ENCODE results near the gene PREX1.

The PREX1 gene

DNA sequence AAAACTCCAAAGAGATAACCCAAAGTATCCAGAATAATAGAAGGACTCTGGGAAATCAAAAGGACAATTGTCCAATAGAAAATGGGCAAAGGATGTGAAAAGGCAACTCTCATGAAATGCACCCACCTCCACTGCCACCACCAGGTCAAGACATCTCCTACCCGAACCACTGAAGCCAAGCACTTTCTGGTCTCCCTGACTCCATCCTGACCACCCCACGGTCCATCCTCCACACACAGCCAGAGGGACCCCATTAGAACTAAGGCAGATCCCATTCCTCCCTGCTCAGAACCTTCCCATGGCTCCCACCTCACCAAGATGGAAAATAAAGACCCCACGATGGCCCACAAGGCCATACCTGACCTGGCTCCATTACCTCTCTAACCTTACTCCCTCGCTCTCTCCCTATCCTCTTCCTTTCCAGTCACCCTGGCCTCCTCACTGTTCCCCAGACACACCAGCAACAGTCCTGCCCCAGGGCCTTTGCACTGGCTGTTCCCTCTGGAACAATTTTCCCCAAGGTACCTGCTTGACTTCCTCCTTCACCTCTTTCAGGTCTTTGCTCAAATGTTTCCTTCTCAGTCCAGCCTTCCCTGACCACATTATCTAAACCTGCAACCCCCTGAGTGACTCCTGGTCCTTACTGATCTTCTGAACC lies 108.1 kb downstream of the PREX1 start:
- peak overlapping the region; percentile 24 for H3K27ac Mint-ChIP-seq
- peak overlapping the region; percentile 23 for H3K4me3 Mint-ChIP-seq
- H3K4me1 Mint-ChIP-seq, result peaks cover 79% of the 10 kb centered on the region
- H3K9me3 Mint-ChIP-seq, result no peaks in the 10 kb centered on the region
- H3K27me3 Mint-ChIP-seq, result no peaks in the 10 kb centered on the region
- peaks cover 2% of the 10 kb centered on the region for H3K36me3 Mint-ChIP-seq

DNA sequence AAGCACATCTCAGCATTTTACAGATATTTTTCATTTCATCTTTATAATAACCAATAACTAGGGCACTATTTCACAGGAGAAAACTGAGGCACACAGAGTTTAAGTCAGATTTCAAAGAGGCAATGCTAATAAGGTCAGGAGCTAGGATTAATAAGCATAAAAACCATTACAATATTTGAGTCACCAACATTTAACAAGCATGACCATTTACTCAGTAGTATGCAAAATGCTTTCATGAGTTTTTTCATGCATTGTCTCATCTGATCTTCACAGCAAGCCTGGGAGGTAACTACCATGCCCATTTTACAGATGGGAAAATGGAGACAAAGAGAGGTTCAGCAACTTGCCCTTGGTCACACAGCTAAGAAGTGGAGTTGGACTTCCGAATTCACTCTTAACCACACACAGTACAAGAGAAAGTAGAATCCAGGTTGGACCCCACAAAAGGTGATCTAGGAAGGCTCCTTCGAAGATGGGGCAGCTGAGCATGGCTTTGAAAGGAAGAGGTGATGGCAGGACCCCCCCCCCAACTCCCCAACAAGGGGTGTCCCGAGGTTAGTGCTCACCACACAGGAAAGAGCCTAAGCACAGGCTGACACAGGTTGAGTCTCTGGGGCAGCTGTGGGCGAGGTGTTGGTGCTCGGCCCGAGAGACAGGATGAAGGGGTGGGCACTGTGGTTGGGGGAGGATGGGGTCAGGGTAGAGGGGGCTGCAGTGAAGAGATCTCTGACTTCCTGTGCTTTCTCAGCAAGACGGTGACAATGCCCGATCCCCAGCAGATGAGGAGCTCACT lies 108.8 kb downstream of the PREX1 start:
- no peaks in the 10 kb centered on the region for H3K9me3 Mint-ChIP-seq
- H3K36me3 Mint-ChIP-seq, result peaks cover 2% of the 10 kb centered on the region
- H3K27ac Mint-ChIP-seq, result peak overlapping the region; percentile 71
- H3K4me1 Mint-ChIP-seq, result peaks cover 81% of the 10 kb centered on the region
- no peaks in the 10 kb centered on the region for H3K27me3 Mint-ChIP-seq
- peak overlapping the region; percentile 49 for H3K4me3 Mint-ChIP-seq

DNA sequence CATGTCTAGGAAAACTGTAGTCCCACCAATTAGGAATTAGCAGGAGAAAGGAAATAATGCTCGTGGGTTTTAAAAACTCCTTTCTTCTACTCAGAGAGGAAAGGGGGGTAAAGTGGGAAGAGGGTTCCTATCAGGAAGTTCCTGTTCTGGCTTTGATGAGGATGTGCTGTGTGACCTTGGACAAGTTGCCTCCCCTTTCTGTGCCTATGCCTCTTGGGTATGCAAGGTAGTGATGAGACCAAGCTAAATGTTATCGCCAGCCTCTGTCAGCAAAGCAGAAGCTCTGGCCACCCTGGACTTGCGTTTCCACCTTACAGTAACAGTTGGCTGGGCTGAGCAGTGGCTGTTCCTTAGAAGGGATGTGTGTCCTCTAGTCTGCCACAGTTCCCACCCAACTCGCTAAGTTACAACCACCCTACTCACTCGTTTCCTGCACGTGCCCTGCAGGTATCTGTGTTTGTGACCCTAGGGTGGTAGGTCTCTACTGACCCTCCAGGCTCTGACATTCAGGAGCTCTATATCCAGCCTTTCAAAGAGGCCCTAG lies 110.0 kb downstream of the PREX1 start:
- H3K4me3 Mint-ChIP-seq, result peak overlapping the region; percentile 20
- no peaks in the 10 kb centered on the region for H3K27me3 Mint-ChIP-seq
- H3K4me1 Mint-ChIP-seq, result peaks cover 84% of the 10 kb centered on the region
- peaks cover 2% of the 10 kb centered on the region for H3K36me3 Mint-ChIP-seq
- H3K27ac Mint-ChIP-seq, result peak overlapping the region; percentile 70
- no peaks in the 10 kb centered on the region for H3K9me3 Mint-ChIP-seq

DNA sequence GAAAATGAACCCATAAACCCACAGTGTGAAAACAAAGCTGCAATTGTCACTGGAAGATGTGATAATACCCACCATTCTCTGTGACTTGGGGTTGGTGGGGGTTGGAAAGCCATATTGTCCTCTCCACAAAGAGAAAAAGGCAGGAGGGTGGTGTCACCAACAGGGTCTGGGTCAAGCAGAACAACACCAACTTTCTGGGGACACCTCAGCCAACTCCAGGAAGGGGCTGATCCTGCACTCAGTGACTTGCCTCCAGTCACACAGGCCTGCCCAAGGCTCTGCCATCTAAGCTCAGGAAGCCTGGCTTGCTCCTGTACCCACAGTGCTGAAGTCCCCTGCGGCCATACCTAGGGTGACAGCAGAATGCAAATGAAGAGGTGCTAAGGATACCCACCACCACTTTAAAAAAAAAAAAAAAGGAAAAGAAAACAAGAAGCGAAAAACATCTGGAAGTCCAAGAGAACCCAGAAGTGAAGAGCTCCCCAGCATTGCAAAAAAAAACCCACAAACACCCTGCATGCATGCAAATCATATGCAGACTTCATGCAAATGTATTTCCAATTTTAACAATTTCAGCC lies 110.6 kb downstream of the PREX1 start:
- no peaks in the 10 kb centered on the region for H3K9me3 Mint-ChIP-seq
- H3K4me3 Mint-ChIP-seq, result no peak overlapping the region
- no peaks in the 10 kb centered on the region for H3K27me3 Mint-ChIP-seq
- H3K4me1 Mint-ChIP-seq, result peaks cover 87% of the 10 kb centered on the region
- H3K36me3 Mint-ChIP-seq, result peaks cover 2% of the 10 kb centered on the region
- peak overlapping the region; percentile 46 for H3K27ac Mint-ChIP-seq

DNA sequence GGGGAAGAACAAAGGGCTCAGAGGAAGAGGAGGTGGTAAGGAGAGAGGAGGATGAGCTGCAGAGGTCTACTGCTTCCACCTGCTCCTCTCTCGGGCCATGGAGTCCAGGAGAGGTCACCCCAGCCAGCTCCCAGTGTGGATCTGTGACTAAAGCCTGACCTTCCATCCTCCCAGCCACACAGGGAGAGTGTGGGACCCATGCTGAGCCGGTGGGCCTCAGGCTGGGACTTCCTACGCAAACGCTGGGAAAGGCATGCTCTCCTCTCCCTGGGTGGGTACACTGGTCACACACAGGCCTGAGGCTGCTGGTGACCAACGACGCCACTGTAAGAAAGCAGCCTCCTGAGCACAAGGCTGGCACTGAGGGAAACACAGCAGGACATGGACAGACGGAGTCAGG lies 111.3 kb downstream of the PREX1 start:
- H3K9me3 Mint-ChIP-seq, result no peaks in the 10 kb centered on the region
- H3K36me3 Mint-ChIP-seq, result peaks cover 2% of the 10 kb centered on the region
- peak overlapping the region; percentile 28 for H3K4me3 Mint-ChIP-seq
- H3K4me1 Mint-ChIP-seq, result peaks cover 83% of the 10 kb centered on the region
- no peaks in the 10 kb centered on the region for H3K27me3 Mint-ChIP-seq
- H3K27ac Mint-ChIP-seq, result peak overlapping the region; percentile 95

DNA sequence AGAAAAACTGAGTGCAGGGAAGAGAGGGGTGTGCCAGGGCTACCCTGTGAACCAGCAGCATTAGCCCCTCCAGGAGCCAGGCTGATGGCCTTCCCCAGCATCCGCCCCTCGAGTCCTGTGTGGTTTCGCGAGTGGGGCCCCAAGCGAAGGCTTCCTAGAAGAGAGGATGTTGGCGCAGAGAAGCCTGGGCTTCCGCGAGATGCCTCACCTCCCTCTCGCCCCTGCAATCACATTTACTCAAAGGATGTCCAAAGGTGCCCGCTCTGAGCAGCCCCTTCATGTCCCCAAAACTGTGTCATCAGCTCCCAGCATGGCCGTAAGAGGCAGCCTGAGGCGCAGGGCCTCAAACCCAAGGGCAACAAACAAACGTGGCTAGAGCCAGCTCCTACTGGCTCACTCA lies 111.7 kb downstream of the PREX1 start:
- peaks cover under 1% of the 10 kb centered on the region for H3K36me3 Mint-ChIP-seq
- peak overlapping the region; percentile 95 for H3K27ac Mint-ChIP-seq
- H3K27me3 Mint-ChIP-seq, result no peaks in the 10 kb centered on the region
- no peaks in the 10 kb centered on the region for H3K9me3 Mint-ChIP-seq
- peaks cover 79% of the 10 kb centered on the region for H3K4me1 Mint-ChIP-seq
- peak overlapping the region; percentile 28 for H3K4me3 Mint-ChIP-seq

DNA sequence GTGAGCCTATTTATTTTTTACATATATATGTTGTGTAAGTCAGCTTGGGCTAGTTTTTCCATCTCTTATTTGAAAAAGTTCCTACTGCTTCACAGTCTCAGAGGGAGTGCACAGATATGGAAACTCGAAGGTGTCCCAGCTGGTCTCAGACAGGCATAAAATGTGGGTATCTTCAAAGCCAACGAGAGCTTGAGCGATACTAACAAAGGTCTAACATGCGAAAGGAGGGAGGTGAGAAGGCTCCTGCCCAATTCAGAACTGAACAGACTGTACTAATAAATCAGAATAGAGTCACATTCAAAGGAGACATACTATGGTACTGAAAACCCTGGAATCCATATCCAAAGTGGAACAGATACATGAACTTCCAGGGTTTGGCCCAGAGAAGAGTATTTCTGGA lies 113.0 kb downstream of the PREX1 start:
- no peaks in the 10 kb centered on the region for H3K27me3 Mint-ChIP-seq
- H3K4me3 Mint-ChIP-seq, result no peak overlapping the region
- H3K9me3 Mint-ChIP-seq, result no peaks in the 10 kb centered on the region
- H3K27ac Mint-ChIP-seq, result no peak overlapping the region
- H3K4me1 Mint-ChIP-seq, result peaks cover 65% of the 10 kb centered on the region
- H3K36me3 Mint-ChIP-seq, result no peaks in the 10 kb centered on the region

DNA sequence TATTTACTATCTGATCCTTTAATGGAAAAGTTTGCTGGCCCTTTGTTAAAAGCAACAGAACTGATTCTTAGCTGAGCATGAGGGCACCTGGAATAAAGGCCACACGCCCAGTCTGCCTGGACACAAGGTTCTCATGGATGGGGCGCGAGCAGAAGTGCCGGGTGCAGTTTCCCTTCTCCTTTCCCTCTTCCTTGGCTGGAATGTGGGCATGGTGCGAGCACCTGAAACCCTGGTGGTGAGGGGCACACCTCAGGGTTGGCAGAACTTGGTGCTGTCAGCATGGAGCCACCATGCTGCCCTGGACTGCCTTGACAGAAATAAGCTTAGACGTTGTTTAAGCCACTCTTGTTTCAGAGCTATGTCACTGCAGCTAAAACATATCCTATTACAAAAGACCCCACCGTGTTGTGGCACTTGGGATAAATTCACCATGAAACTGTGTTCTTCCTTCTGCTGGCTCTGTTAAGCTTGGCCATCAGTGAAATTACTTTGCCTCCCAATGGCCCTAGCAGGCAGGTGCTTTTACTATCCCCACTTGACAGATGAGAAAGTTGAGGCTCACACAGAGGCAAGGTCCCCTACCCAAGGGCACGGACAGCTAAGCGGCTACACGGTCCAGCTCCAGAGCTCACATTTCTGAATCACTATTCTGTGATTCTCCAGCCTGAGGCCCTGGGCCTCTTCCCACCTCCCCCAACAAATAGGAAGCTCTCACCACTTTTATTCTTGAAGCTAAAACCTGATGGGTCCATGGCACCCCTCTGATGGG lies 115.9 kb downstream of the PREX1 start:
- Mint-ChIP-seq H3K9me3 (no peaks in the 10 kb centered on the region), H3K4me3 (no peak overlapping the region), H3K36me3 (peaks cover 3% of the 10 kb centered on the region), H3K27ac (peak overlapping the region; percentile 77), H3K4me1 (peaks cover 53% of the 10 kb centered on the region), H3K27me3 (no peaks in the 10 kb centered on the region)

DNA sequence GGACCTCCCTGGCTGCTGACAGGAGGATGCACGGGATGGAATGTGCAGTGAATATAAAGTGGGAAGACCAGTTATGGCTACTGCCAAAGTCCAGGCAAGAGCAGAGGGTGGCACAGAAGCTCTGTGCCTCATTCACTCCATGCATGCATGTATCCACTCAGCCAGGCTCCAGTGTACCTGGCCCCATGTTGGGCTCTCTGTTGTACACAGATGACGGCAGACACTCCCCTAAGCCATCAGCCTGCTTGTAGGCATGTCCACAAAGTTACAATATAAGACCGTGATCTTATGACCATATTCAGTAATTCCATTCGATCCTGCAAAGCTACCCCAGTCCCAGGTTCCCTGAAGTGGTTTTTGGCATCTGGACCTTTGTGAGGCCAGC lies 116.8 kb downstream of the PREX1 start:
- no peak overlapping the region for H3K27ac Mint-ChIP-seq
- peaks cover 3% of the 10 kb centered on the region for H3K36me3 Mint-ChIP-seq
- H3K27me3 Mint-ChIP-seq, result no peaks in the 10 kb centered on the region
- H3K4me3 Mint-ChIP-seq, result no peak overlapping the region
- H3K9me3 Mint-ChIP-seq, result no peaks in the 10 kb centered on the region
- H3K4me1 Mint-ChIP-seq, result peaks cover 51% of the 10 kb centered on the region

DNA sequence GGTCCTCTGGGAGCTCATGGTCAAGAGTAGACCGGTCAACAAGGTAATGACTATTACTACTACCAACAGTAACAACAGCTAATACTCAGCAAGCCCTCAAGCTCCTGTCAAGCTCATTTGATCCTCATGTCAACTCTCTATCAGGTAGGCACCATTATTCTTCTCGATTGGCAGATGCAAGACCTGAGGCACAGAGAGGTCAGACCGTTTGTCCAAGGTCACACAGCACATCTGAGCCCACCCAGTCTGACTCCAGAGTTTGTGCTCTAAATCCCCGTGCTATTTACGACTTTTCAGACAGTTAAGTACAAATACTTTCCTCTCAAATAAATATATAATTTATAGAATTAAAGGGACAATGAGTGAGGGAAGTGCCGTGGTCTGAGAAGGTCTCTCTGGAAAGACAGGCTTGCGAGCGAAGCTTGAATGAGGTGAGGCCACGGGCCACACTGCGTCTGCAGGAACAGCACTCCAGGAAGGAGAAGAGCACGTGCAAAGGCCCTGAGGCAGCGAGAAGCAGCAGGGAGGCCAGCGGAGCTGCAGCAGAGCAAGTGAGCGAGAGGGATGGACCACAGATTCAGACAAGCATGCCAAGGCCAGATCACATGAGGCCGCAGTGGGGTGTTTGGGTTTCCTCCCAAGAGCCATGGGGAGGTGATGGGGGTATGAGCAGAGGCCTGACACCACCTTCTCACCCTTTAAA lies 117.3 kb downstream of the PREX1 start:
- Mint-ChIP-seq H3K27me3 (no peaks in the 10 kb centered on the region), H3K27ac (no peak overlapping the region), H3K4me3 (no peak overlapping the region), H3K4me1 (peaks cover 47% of the 10 kb centered on the region), H3K9me3 (no peaks in the 10 kb centered on the region), H3K36me3 (peaks cover 3% of the 10 kb centered on the region)

DNA sequence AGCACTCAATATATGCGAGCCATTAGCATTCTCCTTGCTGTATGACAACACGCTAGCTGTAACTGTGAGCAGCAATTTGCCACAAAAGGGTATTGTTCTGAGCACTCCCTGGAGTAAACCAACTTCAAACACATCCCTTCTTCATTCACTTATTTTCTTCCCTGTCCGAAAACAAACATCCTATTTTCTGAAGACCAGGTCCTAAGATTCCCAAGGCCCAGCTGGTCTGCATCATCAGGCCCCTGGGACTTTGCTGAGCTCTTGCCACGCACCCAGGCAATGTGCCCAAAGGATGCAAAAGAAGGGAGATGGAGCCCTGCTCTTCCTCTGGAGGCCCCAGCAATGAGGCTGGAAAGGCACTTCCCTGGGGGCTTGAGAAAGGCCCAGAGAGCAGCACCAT lies 118.1 kb downstream of the PREX1 start:
- peaks cover 41% of the 10 kb centered on the region for H3K4me1 Mint-ChIP-seq
- no peaks in the 10 kb centered on the region for H3K9me3 Mint-ChIP-seq
- no peak overlapping the region for H3K27ac Mint-ChIP-seq
- no peak overlapping the region for H3K4me3 Mint-ChIP-seq
- peaks cover 3% of the 10 kb centered on the region for H3K36me3 Mint-ChIP-seq
- no peaks in the 10 kb centered on the region for H3K27me3 Mint-ChIP-seq

DNA sequence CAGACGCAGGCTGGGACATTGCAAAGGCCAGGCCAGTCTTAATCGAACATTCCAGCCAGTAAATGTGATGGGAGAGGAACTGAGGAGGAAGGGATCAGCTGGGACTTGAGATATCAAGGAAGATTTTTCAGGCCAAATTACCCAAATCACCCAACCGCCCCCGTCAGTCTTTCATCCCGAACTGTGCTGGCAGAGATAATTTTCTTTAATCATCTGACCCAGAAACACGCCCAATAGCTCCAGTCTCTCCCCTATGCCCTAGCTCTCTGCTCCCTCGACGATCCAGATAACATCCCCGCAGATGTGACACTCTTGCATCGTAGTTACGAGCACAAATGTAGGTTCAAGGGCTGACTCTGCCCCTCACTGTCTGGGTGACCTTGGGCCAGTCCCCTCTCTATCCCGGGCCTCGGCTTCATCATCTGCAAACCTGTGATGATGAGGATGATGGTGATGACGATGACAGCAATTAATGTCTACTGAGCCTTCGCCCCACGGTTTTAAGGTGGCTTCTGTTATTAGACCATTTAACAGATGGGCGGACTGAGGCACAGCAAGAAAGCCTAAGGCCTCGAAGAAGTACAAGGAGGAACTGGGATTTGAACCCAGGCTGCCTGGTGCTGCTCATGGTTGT lies 118.6 kb downstream of the PREX1 start:
- Mint-ChIP-seq H3K4me1 (peaks cover 36% of the 10 kb centered on the region), H3K27ac (peak overlapping the region; percentile 8), H3K36me3 (peaks cover 3% of the 10 kb centered on the region), H3K27me3 (no peaks in the 10 kb centered on the region), H3K9me3 (no peaks in the 10 kb centered on the region), H3K4me3 (no peak overlapping the region)

DNA sequence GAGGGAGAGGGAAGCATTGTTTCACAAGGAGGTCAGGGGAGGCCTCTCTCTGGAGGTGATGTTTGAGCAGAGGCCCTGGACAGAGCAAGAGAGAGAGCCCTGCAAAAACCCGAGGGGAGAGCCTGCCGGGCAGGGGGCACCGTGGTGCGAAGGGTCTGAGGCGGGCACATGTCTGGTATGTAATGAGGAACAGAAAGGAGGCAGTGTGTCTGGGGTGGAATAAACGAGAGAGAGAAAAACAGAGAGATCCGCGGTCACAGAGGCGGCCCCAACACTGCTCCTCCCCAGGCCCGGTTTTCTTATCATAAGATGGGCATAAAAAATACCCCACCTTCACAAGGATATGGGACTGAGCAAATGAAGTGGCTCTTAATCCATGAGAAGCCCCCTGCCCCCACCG lies 119.2 kb downstream of the PREX1 start:
- Mint-ChIP-seq H3K27ac (peak overlapping the region; percentile 35), H3K4me1 (peaks cover 31% of the 10 kb centered on the region), H3K36me3 (peaks cover 3% of the 10 kb centered on the region), H3K4me3 (no peak overlapping the region), H3K9me3 (no peaks in the 10 kb centered on the region), H3K27me3 (no peaks in the 10 kb centered on the region)

DNA sequence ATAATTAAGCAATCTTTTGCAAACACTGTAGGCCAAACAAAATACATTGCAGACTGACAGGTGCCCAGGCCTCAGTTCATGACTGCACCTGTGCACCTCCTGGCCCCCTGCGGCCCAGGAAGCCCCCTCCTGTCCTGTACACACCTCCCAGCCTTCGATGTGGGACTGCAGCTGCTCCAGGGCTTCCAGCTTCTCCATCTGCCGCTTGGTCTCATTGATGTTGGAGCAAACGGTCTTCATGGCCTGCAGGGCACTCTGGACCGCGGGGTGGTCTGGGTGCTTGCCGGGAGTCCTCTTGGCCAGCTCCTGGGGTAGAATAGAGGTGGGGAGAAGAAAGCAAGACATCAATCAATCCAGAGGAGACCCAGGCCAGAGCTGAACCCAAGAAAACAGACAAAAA lies 119.7 kb downstream of the PREX1 start:
- Mint-ChIP-seq H3K9me3 (no peaks in the 10 kb centered on the region), H3K4me1 (peaks cover 31% of the 10 kb centered on the region), H3K27ac (no peak overlapping the region), H3K27me3 (no peaks in the 10 kb centered on the region), H3K4me3 (no peak overlapping the region), H3K36me3 (peaks cover 3% of the 10 kb centered on the region)
